NB4 (cell line): ENCODE results near the gene RASAL2.

Experiments
- MAX ChIP-seq: IDR thresholded peaks from 2 replicates; pipeline ENCODE4 v1.6.1; 2011; ENCODE audit warnings: low read depth, low read length
- POLR2A ChIP-seq: IDR thresholded peaks from 2 replicates; pipeline ENCODE4 v1.6.1; 2011; ENCODE audit warnings: mild to moderate bottlenecking; ENCODE audit not compliant: insufficient read length; ENCODE audit errors: extremely low read depth
- TF ChIP-seq, protein P1 (sequence below): IDR thresholded peaks from one replicate; pipeline ENCODE4 v1.5.1; 2012; ENCODE audit warnings: low read depth, low read length

GRCh38 chr1:178529364-178530036 is 435.6 kb downstream of the RASAL2 start:
- TF ChIP-seq, protein P1, sequence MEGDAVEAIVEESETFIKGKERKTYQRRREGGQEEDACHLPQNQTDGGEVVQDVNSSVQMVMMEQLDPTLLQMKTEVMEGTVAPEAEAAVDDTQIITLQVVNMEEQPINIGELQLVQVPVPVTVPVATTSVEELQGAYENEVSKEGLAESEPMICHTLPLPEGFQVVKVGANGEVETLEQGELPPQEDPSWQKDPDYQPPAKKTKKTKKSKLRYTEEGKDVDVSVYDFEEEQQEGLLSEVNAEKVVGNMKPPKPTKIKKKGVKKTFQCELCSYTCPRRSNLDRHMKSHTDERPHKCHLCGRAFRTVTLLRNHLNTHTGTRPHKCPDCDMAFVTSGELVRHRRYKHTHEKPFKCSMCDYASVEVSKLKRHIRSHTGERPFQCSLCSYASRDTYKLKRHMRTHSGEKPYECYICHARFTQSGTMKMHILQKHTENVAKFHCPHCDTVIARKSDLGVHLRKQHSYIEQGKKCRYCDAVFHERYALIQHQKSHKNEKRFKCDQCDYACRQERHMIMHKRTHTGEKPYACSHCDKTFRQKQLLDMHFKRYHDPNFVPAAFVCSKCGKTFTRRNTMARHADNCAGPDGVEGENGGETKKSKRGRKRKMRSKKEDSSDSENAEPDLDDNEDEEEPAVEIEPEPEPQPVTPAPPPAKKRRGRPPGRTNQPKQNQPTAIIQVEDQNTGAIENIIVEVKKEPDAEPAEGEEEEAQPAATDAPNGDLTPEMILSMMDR = no peak
- TF ChIP-seq POLR2A = no peak
- no peak for TF ChIP-seq MAX
